Dermis blood vessel endothelial cell (primary cell): ENCODE results near the gene ANKRD29. TPM values are rescaled to one million over a fixed set of nuclear protein-coding genes. Genes with fewer than 3 reads are reported as not detected.
"Not testable (repeated sequence)": the region's sequence is repeated elsewhere in the genome, so short reads cannot be mapped to it uniquely, and the experiment has no call there.

ENCODE experiments used
- DNase-seq: peaks from one replicate; pipeline ENCODE4 v3.0.0; 2010
- total RNA-seq: library from RNA; depleted of rRNA; stranded (reverse); fragments of >200 nt; gene quantifications from 2 replicates; pipeline ENCODE4 v1.2.3, GENCODE V29; 2014

Gene ANKRD29
- total RNA-seq, 1 donor from 2014 or later: 4.1 TPM

- DNase-seq: no peak
Observed at GRCh38 chr18:23580677-23581367, 81.9 kb downstream of the ANKRD29 start.

- DNase-seq: peak; percentile 10
Observed at GRCh38 chr18:23578891-23579653, 83.6 kb downstream of the ANKRD29 start.

GRCh38 chr18:23578067-23578701 lies 84.5 kb downstream of the ANKRD29 start:
- DNase-seq: no peak

- DNase-seq: not testable (repeated sequence)
Observed at GRCh38 chr18:23577521-23577920, 85.2 kb downstream of the ANKRD29 start.

GRCh38 chr18:23575309-23575651 lies 87.4 kb downstream of the ANKRD29 start:
- no peak for DNase-seq

GRCh38 chr18:23574611-23575308 lies 88.0 kb downstream of the ANKRD29 start:
- DNase-seq: no peak

GRCh38 chr18:23573626-23574431 lies 88.9 kb downstream of the ANKRD29 start:
- DNase-seq: peak; percentile 67

GRCh38 chr18:23573020-23573419 lies 89.7 kb downstream of the ANKRD29 start:
- no peak for DNase-seq

GRCh38 chr18:23572570-23572969 lies 90.1 kb downstream of the ANKRD29 start:
- no peak for DNase-seq

- DNase-seq: no peak
Observed at GRCh38 chr18:23572012-23572411, 90.7 kb downstream of the ANKRD29 start.

GRCh38 chr18:23570912-23571504 lies 91.7 kb downstream of the ANKRD29 start:
- no peak for DNase-seq

GRCh38 chr18:23569299-23570063 lies 93.2 kb downstream of the ANKRD29 start:
- no peak for DNase-seq

- no peak for DNase-seq
Observed at GRCh38 chr18:23568281-23569138, 94.2 kb downstream of the ANKRD29 start.

GRCh38 chr18:23567671-23568070 lies 95.0 kb downstream of the ANKRD29 start:
- DNase-seq: no peak

GRCh38 chr18:23565916-23566547 lies 96.7 kb downstream of the ANKRD29 start:
- no peak for DNase-seq

GRCh38 chr18:23563377-23564043 lies 99.2 kb downstream of the ANKRD29 start:
- no peak for DNase-seq

- DNase-seq: peak; percentile 27
Observed at GRCh38 chr18:23560186-23560585, 102.5 kb downstream of the ANKRD29 start.

- DNase-seq: not testable (repeated sequence)
Observed at GRCh38 chr18:23557511-23557910, 105.2 kb downstream of the ANKRD29 start.
